ENCODE results near the gene ZNF324.

Gene ZNF324

GRCh38 chr19:58518256-58519086 lies 51.6 kb downstream of the ZNF324 start:
- H3K4me1 Mint-ChIP-seq: peaks cover 38 to 63% of the 10 kb centered on the region in 2 donors

GRCh38 chr19:58519087-58519354 lies 52.1 kb downstream of the ZNF324 start:
- DNase-seq: no peak
- Mint-ChIP-seq H3K27me3 (no peaks in the 10 kb centered on the region), H3K27ac (peak overlapping the region; percentile 95), H3K4me3 (peak overlapping the region; percentile 92 to 98), H3K4me1 (peaks cover 36 to 57% of the 10 kb centered on the region in 2 donors), H3K9me3 (no peaks in the 10 kb centered on the region), H3K36me3 (peaks cover 11 to 33% of the 10 kb centered on the region in 2 donors)
- peak; percentile 6 to 9 for ATAC-seq (replicated peaks)

More at GRCh38 chr19:58518256-58519086, 51.6 kb downstream of the ZNF324 start:
- Mint-ChIP-seq H3K27me3 (no peaks in the 10 kb centered on the region), H3K9me3 (no peaks in the 10 kb centered on the region), H3K4me3 (peak overlapping the region; percentile 92 to 98), H3K36me3 (peaks cover 13 to 33% of the 10 kb centered on the region in 2 donors), H3K27ac (peak overlapping the region; percentile 95)
- ATAC-seq (replicated peaks): no peak
- no peak for DNase-seq

- peak; percentile 97 for DNase-seq
- Mint-ChIP-seq H3K4me1 (peaks cover 35 to 52% of the 10 kb centered on the region in 2 donors), H3K9me3 (no peaks in the 10 kb centered on the region), H3K27me3 (no peaks in the 10 kb centered on the region), H3K27ac (peak within 1 kb of the TSS; percentile 95), H3K4me3 (peak within 1 kb of the TSS; percentile 92 to 98), H3K36me3 (peaks cover 9 to 29% of the 10 kb centered on the region in 2 donors)
- peak; percentile 85 to 88 for ATAC-seq (replicated peaks)
These were observed 52.7 kb downstream of the ZNF324 start, which contains the start of gene ZBTB45 for GRCh38 chr19:58519355-58520256. TSS of gene ZBTB45 (minus strand) at chr19:58519810. CDS start at chr19:58517673, 2,137 bp downstream.

- Mint-ChIP-seq H3K4me1 (peaks cover 33 to 45% of the 10 kb centered on the region in 2 donors), H3K27ac (peak overlapping the region; percentile 95), H3K4me3 (peak overlapping the region; percentile 92 to 98), H3K9me3 (no peaks in the 10 kb centered on the region), H3K36me3 (peaks cover 9 to 26% of the 10 kb centered on the region in 2 donors), H3K27me3 (no peaks in the 10 kb centered on the region)
- DNase-seq (no peak), ATAC-seq (replicated peaks) (no peak)
These were observed 53.3 kb downstream of the ZNF324 start for GRCh38 chr19:58520257-58520599.

- peak overlapping the region; percentile 78 for H3K27ac Mint-ChIP-seq
- no peaks in the 10 kb centered on the region for H3K9me3 Mint-ChIP-seq
- no peak overlapping the region for H3K4me3 Mint-ChIP-seq
- DNase-seq (no peak), ATAC-seq (replicated peaks) (no peak)
- peaks cover 22 to 33% of the 10 kb centered on the region in 2 donors for H3K4me1 Mint-ChIP-seq
- peaks cover 2 to 16% of the 10 kb centered on the region in 2 donors for H3K36me3 Mint-ChIP-seq
- H3K27me3 Mint-ChIP-seq: no peaks in the 10 kb centered on the region
These were observed 54.8 kb downstream of the ZNF324 start for GRCh38 chr19:58521651-58522050.

GRCh38 chr19:58522709-58523108 lies 55.8 kb downstream of the ZNF324 start:
- Mint-ChIP-seq H3K9me3 (no peaks in the 10 kb centered on the region), H3K4me3 (no peak overlapping the region), H3K27ac (no peak overlapping the region), H3K4me1 (peaks cover 20 to 30% of the 10 kb centered on the region in 2 donors), H3K36me3 (peaks cover 2 to 11% of the 10 kb centered on the region in 2 donors), H3K27me3 (peaks cover 0 to 5% of the 10 kb centered on the region in 2 donors)
- DNase-seq (no peak), ATAC-seq (replicated peaks) (no peak)

Data from stimulated activated naive B cell treated with anti-CD40 and anti-IgM and Interleukin-4, amounts not matched to agents 10 μg/mL and 1 μg/mL and 100 μg/mL, for 72 hours (primary cell).